GM12872 (cell line): ENCODE results near the gene ENO2.

Experiments
- TF ChIP-seq, protein P1 (sequence below): IDR thresholded peaks from 3 replicates; pipeline ENCODE4 v1.5.1; 2011; ENCODE audit warnings: low read depth, mild to moderate bottlenecking, low read length, moderate library complexity; ENCODE audit not compliant: insufficient read depth

ENO2 gene

DNA sequence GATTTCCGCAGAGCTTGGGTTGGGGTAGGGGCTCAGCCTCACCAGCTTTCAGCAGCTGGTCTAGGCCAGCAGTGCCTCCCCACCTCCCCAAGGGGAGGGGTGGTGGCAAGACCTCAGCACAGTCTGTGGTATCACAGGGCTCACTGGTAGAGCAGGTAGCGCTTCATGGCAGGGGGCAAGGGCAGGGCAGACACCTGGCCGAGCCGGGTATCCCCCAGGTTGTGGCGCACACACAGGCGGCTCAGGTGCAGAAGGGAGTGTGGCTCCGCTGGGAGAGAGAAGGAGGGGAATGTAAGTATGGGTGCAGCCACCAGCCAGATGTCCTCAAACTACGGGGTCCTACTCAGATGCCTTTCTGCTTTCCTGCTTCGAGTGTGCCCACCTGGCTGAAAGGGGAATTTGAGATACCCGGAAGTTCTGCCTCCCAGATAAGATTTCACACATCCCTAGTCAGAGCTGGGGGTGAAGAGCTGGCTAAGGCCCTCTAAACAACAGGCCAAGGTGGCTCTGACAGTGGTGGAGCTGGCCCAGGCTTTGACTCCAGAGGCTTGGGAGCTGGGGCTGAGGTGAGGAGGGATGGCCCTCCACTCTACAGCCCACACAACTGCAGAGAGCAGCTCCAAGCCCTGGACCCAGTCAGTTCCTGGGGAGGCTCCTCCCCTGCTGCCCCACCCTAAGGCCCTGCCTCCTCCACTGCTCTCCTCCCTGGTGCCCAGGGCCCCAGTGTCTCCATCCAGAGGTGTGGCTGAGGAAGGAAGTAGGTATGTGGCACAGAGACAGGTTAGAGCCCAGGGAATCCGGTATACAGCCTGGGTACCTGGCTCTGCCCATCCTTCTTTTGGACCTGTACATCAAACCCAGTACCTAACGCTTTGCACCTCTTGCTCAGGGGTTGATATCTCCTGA is 43.1 kb upstream of the ENO2 start:
- TF ChIP-seq, protein P1, sequence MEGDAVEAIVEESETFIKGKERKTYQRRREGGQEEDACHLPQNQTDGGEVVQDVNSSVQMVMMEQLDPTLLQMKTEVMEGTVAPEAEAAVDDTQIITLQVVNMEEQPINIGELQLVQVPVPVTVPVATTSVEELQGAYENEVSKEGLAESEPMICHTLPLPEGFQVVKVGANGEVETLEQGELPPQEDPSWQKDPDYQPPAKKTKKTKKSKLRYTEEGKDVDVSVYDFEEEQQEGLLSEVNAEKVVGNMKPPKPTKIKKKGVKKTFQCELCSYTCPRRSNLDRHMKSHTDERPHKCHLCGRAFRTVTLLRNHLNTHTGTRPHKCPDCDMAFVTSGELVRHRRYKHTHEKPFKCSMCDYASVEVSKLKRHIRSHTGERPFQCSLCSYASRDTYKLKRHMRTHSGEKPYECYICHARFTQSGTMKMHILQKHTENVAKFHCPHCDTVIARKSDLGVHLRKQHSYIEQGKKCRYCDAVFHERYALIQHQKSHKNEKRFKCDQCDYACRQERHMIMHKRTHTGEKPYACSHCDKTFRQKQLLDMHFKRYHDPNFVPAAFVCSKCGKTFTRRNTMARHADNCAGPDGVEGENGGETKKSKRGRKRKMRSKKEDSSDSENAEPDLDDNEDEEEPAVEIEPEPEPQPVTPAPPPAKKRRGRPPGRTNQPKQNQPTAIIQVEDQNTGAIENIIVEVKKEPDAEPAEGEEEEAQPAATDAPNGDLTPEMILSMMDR: no peak

GRCh38 chr12:6872073-6873048 is 42.0 kb upstream of the ENO2 start:
- TF ChIP-seq, protein P1: peak; percentile 98

- TF ChIP-seq, protein P1: no peak
Measured at GRCh38 chr12:6873094-6874014, 41.0 kb upstream of the ENO2 start, which contains the start of gene SPSB2. SPSB2 (minus strand) TSS chr12:6873303; CDS start chr12:6872901, 402 bp downstream.

- TF ChIP-seq, protein P1: no peak
Measured at GRCh38 chr12:6883252-6883651, 31.1 kb upstream of the ENO2 start.

- TF ChIP-seq, protein P1: no peak
Measured at GRCh38 chr12:6883683-6884082, 30.7 kb upstream of the ENO2 start.

GRCh38 chr12:6884539-6884938 is 29.8 kb upstream of the ENO2 start:
- TF ChIP-seq, protein P1: no peak
